Pons (tissue), 1 donor: ENCODE data around the gene TMC6.
"Not testable (repeated sequence)": the region's sequence is repeated elsewhere in the genome, so short reads cannot be mapped to it uniquely, and the experiment has no call there.

Experiments used
- DNase-seq: peaks from one replicate; pipeline ENCODE4 v3.0.0-alpha.2; 2016; ENCODE audit warnings: low spot score

Gene TMC6

GRCh38 chr17:78124836-78125137 is 3.8 kb downstream of the TMC6 start:
- DNase-seq = no peak

- DNase-seq = no peak
These were observed 4.3 kb downstream of the TMC6 start for GRCh38 chr17:78124081-78124835.

- no peak for DNase-seq
These were observed 5.2 kb downstream of the TMC6 start for GRCh38 chr17:78123258-78123929.

- no peak for DNase-seq
These were observed 5.7 kb downstream of the TMC6 start for GRCh38 chr17:78122931-78123249.

GRCh38 chr17:78122216-78122930 is 6.2 kb downstream of the TMC6 start:
- no peak for DNase-seq

GRCh38 chr17:78121801-78122215 is 6.7 kb downstream of the TMC6 start:
- DNase-seq = no peak

- no peak for DNase-seq
These were observed 7.4 kb downstream of the TMC6 start for GRCh38 chr17:78120971-78121800.

GRCh38 chr17:78120537-78120936 is 8.0 kb downstream of the TMC6 start:
- no peak for DNase-seq

GRCh38 chr17:78118801-78119241 is 9.7 kb downstream of the TMC6 start:
- DNase-seq = no peak

- peak; percentile 68 for DNase-seq
These were observed 11.3 kb downstream of the TMC6 start for GRCh38 chr17:78117027-78117981.

- no peak for DNase-seq
These were observed 12.1 kb downstream of the TMC6 start for GRCh38 chr17:78116411-78116810.

GRCh38 chr17:78115803-78116202 is 12.8 kb downstream of the TMC6 start:
- DNase-seq = not testable (repeated sequence)

GRCh38 chr17:78114831-78115723 is 13.5 kb downstream of the TMC6 start:
- DNase-seq = peak; percentile 97

- DNase-seq = no peak
These were observed 14.5 kb downstream of the TMC6 start for GRCh38 chr17:78113804-78114785.

GRCh38 chr17:78112518-78113471 is 15.8 kb downstream of the TMC6 start:
- peak; percentile 69 for DNase-seq

- no peak for DNase-seq
These were observed 16.6 kb downstream of the TMC6 start for GRCh38 chr17:78111727-78112517.
